HEK293 (cell line): ENCODE measurements around the gene RUFY4.

Experiments used
- CTCF ChIA-PET: fragments of 350-600 bp; formaldehyde crosslinking; extraction: SDS; loops from one replicate; lab custom pipeline; 2021; ENCODE audit warnings: antibody characterized with exemption; lab: Yijun Ruan, JAX
- POLR2A ChIA-PET: fragments of 300-600 bp; formaldehyde crosslinking; extraction: SDS; loops from one replicate; lab custom pipeline; 2020; ENCODE audit warnings: antibody characterized with exemption, inconsistent platforms; lab: Yijun Ruan, JAX
- H3K27ac ChIP-seq: fragments of 200-500 bp; sonication (Bioruptor generic); 2 replicates; pipeline ENCODE4 v1.5.1; 2014; ENCODE audit warnings: low read depth, low read length, control low read depth, inconsistent platforms; ENCODE audit errors: extremely low read depth
- H3K36me3 ChIP-seq, 2 experiments: fragments of 200-500 bp in 1 of 2; sonication (Bioruptor generic) in 1 of 2; 1 replicate in 1 of 2; 2 replicates in 1 of 2; pipeline ENCODE4 v1.5.1; 2014 to 2017; ENCODE audit warnings: inconsistent platforms in 2 of 2, low read length in 2 of 2; ENCODE audit not compliant: control insufficient read depth in 2 of 2, insufficient read depth in 1 of 2
- H3K4me1 ChIP-seq: fragments of 200-500 bp; sonication (Bioruptor generic); 2 replicates; pipeline ENCODE4 v1.5.1; 2014; ENCODE audit warnings: mild to moderate bottlenecking, low read length, inconsistent platforms; ENCODE audit not compliant: control insufficient read depth, insufficient read depth
- H3K4me3 ChIP-seq: 2 replicates; pipeline ENCODE4 v1.5.1; 2011; ENCODE audit warnings: low read depth, mild to moderate bottlenecking, control low read depth, low read length, moderate library complexity
- H3K9me3 ChIP-seq: fragments of 200-500 bp; sonication (Bioruptor generic); 2 replicates; pipeline ENCODE4 v1.5.1; 2014; ENCODE audit warnings: low read depth, low read length, inconsistent platforms; ENCODE audit not compliant: control insufficient read depth, insufficient read depth
- BCL11B ChIP-seq: fragments of 450-650 bp; formaldehyde crosslinking; IDR thresholded peaks from 2 replicates; pipeline ENCODE4 v1.5.1; 2016; ENCODE audit warnings: low read depth, missing biosample characterization, missing genetic modification characterization
- GLIS2 ChIP-seq: fragments of 450-650 bp; formaldehyde crosslinking; IDR thresholded peaks from 2 replicates; pipeline ENCODE4 v1.5.1; 2016; ENCODE audit warnings: missing biosample characterization, missing genetic modification characterization
- KLF9 ChIP-seq: fragments of 450-650 bp; formaldehyde crosslinking; IDR thresholded peaks from 2 replicates; pipeline ENCODE4 v1.5.1; 2016; ENCODE audit warnings: missing biosample characterization, missing genetic modification characterization, low read depth
- MYNN ChIP-seq: fragments of 450-650 bp; formaldehyde crosslinking; IDR thresholded peaks from 2 replicates; pipeline ENCODE4 v1.5.1; 2016; ENCODE audit warnings: missing biosample characterization, missing genetic modification characterization, borderline replicate concordance
- PRDM1 ChIP-seq: fragments of 450-650 bp; formaldehyde crosslinking; IDR thresholded peaks from 2 replicates; pipeline ENCODE4; 2016; ENCODE audit warnings: missing biosample characterization, missing genetic modification characterization
- SETDB1 ChIP-seq: IDR thresholded peaks from one replicate; pipeline ENCODE4 v1.6.1; 2017; ENCODE audit warnings: mild to moderate bottlenecking, low read length, moderate library complexity, mixed read lengths; ENCODE audit not compliant: insufficient read length
- SP3 ChIP-seq: fragments of 450-650 bp; formaldehyde crosslinking; IDR thresholded peaks from 2 replicates; pipeline ENCODE4 v1.5.1; 2016; ENCODE audit warnings: missing biosample characterization, missing genetic modification characterization
- ZBTB1 ChIP-seq: fragments of 450-650 bp; formaldehyde crosslinking; IDR thresholded peaks from 2 replicates; pipeline ENCODE4 v1.5.1; 2016; ENCODE audit warnings: missing biosample characterization, missing genetic modification characterization
- ZBTB8A ChIP-seq: fragments of 450-650 bp; formaldehyde crosslinking; IDR thresholded peaks from 2 replicates; pipeline ENCODE4 v1.5.1; 2016; ENCODE audit warnings: missing biosample characterization, missing genetic modification characterization
- ZFP37 ChIP-seq: fragments of 450-650 bp; formaldehyde crosslinking; IDR thresholded peaks from 2 replicates; pipeline ENCODE4 v1.5.1; 2016; ENCODE audit warnings: missing biosample characterization, missing genetic modification characterization
- ZFP69B ChIP-seq: fragments of 450-650 bp; formaldehyde crosslinking; IDR thresholded peaks from 2 replicates; pipeline ENCODE4 v1.5.1; 2016; ENCODE audit warnings: missing biosample characterization, missing genetic modification characterization
- ZNF140 ChIP-seq: fragments of 450-650 bp; formaldehyde crosslinking; IDR thresholded peaks from 2 replicates; pipeline ENCODE4 v1.5.1; 2016; ENCODE audit warnings: missing biosample characterization, missing genetic modification characterization
- ZNF175 ChIP-seq: fragments of 450-650 bp; formaldehyde crosslinking; IDR thresholded peaks from 2 replicates; pipeline ENCODE4 v1.5.1; 2016; ENCODE audit warnings: missing biosample characterization, missing genetic modification characterization
- ZNF239 ChIP-seq: fragments of 450-650 bp; formaldehyde crosslinking; IDR thresholded peaks from 2 replicates; pipeline ENCODE4 v1.5.1; 2016; ENCODE audit warnings: missing biosample characterization, missing genetic modification characterization
- ZNF248 ChIP-seq: fragments of 450-650 bp; formaldehyde crosslinking; IDR thresholded peaks from 2 replicates; pipeline ENCODE4 v1.5.1; 2017; ENCODE audit warnings: missing biosample characterization, missing genetic modification characterization
- ZNF302 ChIP-seq: fragments of 450-650 bp; formaldehyde crosslinking; IDR thresholded peaks from 2 replicates; pipeline ENCODE4 v1.5.1; 2016; ENCODE audit warnings: missing biosample characterization, missing genetic modification characterization, low read depth
- ZNF341 ChIP-seq: fragments of 450-650 bp; formaldehyde crosslinking; IDR thresholded peaks from 2 replicates; pipeline ENCODE4; 2016; ENCODE audit warnings: low read depth, missing biosample characterization, missing genetic modification characterization
- ZNF394 ChIP-seq: fragments of 450-650 bp; formaldehyde crosslinking; IDR thresholded peaks from 2 replicates; pipeline ENCODE4 v1.5.1; 2016; ENCODE audit warnings: missing biosample characterization, missing genetic modification characterization, mild to moderate bottlenecking, moderate library complexity, borderline replicate concordance
- ZNF416 ChIP-seq: fragments of 450-650 bp; formaldehyde crosslinking; IDR thresholded peaks from 2 replicates; pipeline ENCODE4 v1.5.1; 2016; ENCODE audit warnings: missing biosample characterization, missing genetic modification characterization
- ZNF449 ChIP-seq: fragments of 450-650 bp; formaldehyde crosslinking; IDR thresholded peaks from 2 replicates; pipeline ENCODE4 v1.5.1; 2017; ENCODE audit warnings: missing biosample characterization, mild to moderate bottlenecking, missing genetic modification characterization, moderate library complexity
- ZNF501 ChIP-seq: fragments of 450-650 bp; formaldehyde crosslinking; IDR thresholded peaks from 2 replicates; pipeline ENCODE4 v1.5.1; 2016; ENCODE audit warnings: missing biosample characterization, missing genetic modification characterization
- ZNF514 ChIP-seq: fragments of 450-650 bp; formaldehyde crosslinking; IDR thresholded peaks from 2 replicates; pipeline ENCODE4 v1.5.1; 2016; ENCODE audit warnings: missing biosample characterization, missing genetic modification characterization
- ZNF544 ChIP-seq: fragments of 450-650 bp; formaldehyde crosslinking; IDR thresholded peaks from 2 replicates; pipeline ENCODE4 v1.5.0; 2017; ENCODE audit warnings: missing biosample characterization, missing genetic modification characterization
- ZNF548 ChIP-seq: fragments of 450-650 bp; formaldehyde crosslinking; IDR thresholded peaks from 2 replicates; pipeline ENCODE4 v1.5.1; 2016; ENCODE audit warnings: missing biosample characterization, missing genetic modification characterization
- ZNF561 ChIP-seq: fragments of 450-650 bp; IDR thresholded peaks from 2 replicates; pipeline ENCODE4 v1.5.1; 2018; ENCODE audit warnings: missing biosample characterization, missing genetic modification characterization, borderline replicate concordance
- ZNF621 ChIP-seq: fragments of 450-650 bp; formaldehyde crosslinking; IDR thresholded peaks from 2 replicates; pipeline ENCODE4 v1.5.1; 2017; ENCODE audit warnings: missing biosample characterization, missing genetic modification characterization
- ZNF629 ChIP-seq: fragments of 450-650 bp; formaldehyde crosslinking; IDR thresholded peaks from 2 replicates; pipeline ENCODE4 v1.5.1; 2017; ENCODE audit warnings: missing biosample characterization, missing genetic modification characterization

Gene RUFY4

GRCh38 chr2:218123986-218124385 lies 54.9 kb downstream of the RUFY4 start:
- Histone ChIP-seq H3K27ac (no peak overlapping the region), H3K4me1 (no peaks in the 10 kb centered on the region), H3K9me3 (no peaks in the 10 kb centered on the region), H3K4me3 (no peak overlapping the region), H3K36me3 (no peaks in the 10 kb centered on the region)
- ChIA-PET POLR2A (no interaction called here), CTCF (no interaction called here)
- TF ChIP-seq ZNF501 (tag by site-specific recombination) (no peak), ZBTB8A (no peak)

GRCh38 chr2:218125095-218125494 lies 56.0 kb downstream of the RUFY4 start:
- Histone ChIP-seq H3K4me1 (no peaks in the 10 kb centered on the region), H3K4me3 (no peak overlapping the region), H3K36me3 (no peaks in the 10 kb centered on the region), H3K9me3 (no peaks in the 10 kb centered on the region), H3K27ac (no peak overlapping the region)
- TF ChIP-seq ZNF561 (tag by site-specific recombination) (no peak), ZBTB1 (tag by site-specific recombination) (no peak), MYNN (no peak), ZNF621 (tag by site-specific recombination) (no peak), ZNF416 (no peak), SP3 (tag by site-specific recombination) (no peak), ZNF248 (tag by site-specific recombination) (no peak)
- CTCF ChIA-PET, result interaction anchor here (0.5 to 0.7 kb wide), 4 partner anchors 25 to 240 kb away, joined by 3 to 6 read pairs (median 3); no protein-coding TSS in a partner anchor
- POLR2A ChIA-PET, result no interaction called here

GRCh38 chr2:218125626-218126080 lies 56.6 kb downstream of the RUFY4 start, which contains the start of gene CXCR2:
Gene CXCR2, plus strand, starts transcription at chr2:218126028. Its CDS starts 8,774 bp downstream, at chr2:218134802.
- no peaks in the 10 kb centered on the region for H3K9me3 ChIP-seq
- CTCF ChIA-PET, result interaction anchor here (0.5 to 1.7 kb wide), 5 partner anchors 22 to 226 kb away, joined by 3 to 6 read pairs (median 3); no protein-coding TSS in a partner anchor
- POLR2A ChIA-PET, result no interaction called here
- no peak for TF ChIP-seq ZNF514 (tag by site-specific recombination)
- peak; percentile 45; the same call in 1 of the 2 replicates for TF ChIP-seq ZNF341
- TF ChIP-seq ZNF548 (tag by site-specific recombination), result no peak
- H3K27ac ChIP-seq, result no peak within 1 kb of the TSS
- no peak within 1 kb of the TSS for H3K4me3 ChIP-seq
- no peaks in the 10 kb centered on the region for H3K4me1 ChIP-seq
- H3K36me3 ChIP-seq, result no peaks in the 10 kb centered on the region

GRCh38 chr2:218127929-218128455 lies 58.9 kb downstream of the RUFY4 start:
- Histone ChIP-seq H3K27ac (no peak overlapping the region), H3K9me3 (no peaks in the 10 kb centered on the region), H3K4me1 (no peaks in the 10 kb centered on the region), H3K36me3 (no peaks in the 10 kb centered on the region), H3K4me3 (no peak overlapping the region)
- TF ChIP-seq BCL11B (tag by site-specific recombination), result no peak
- no peak for TF ChIP-seq ZNF239 (tag by site-specific recombination)
- no peak for TF ChIP-seq ZNF629
- ChIA-PET CTCF (no interaction called here), POLR2A (no interaction called here)

- POLR2A ChIA-PET, result no interaction called here
Measured at GRCh38 chr2:218128781-218129457, 59.9 kb downstream of the RUFY4 start.

More at GRCh38 chr2:218128781-218129457, 59.9 kb downstream of the RUFY4 start:
- Histone ChIP-seq H3K4me1 (no peaks in the 10 kb centered on the region), H3K9me3 (no peaks in the 10 kb centered on the region), H3K27ac (no peak overlapping the region), H3K36me3 (no peaks in the 10 kb centered on the region), H3K4me3 (no peak overlapping the region)
- TF ChIP-seq ZNF175 (no peak), KLF9 (tag by site-specific recombination) (no peak), ZNF394 (tag by site-specific recombination) (no peak), ZFP69B (no peak), ZNF140 (tag by site-specific recombination) (no peak), GLIS2 (tag by site-specific recombination) (no peak), ZNF544 (tag by site-specific recombination) (no peak), ZNF302 (no peak), ZFP37 (tag by site-specific recombination) (no peak), PRDM1 (tag by site-specific recombination) (no peak), ZNF449 (tag by site-specific recombination) (no peak), SETDB1 (no peak)
- CTCF ChIA-PET, result no interaction called here
